K562 (cell line): ENCODE data around the gene RAB7A. TPM values are rescaled to one million over a fixed set of nuclear protein-coding genes. Genes with fewer than 3 reads are reported as not detected.

ENCODE experiments used
- CTCFL ChIP-seq: IDR thresholded peaks from 2 replicates; pipeline ENCODE4 v1.6.1; 2011; ENCODE audit warnings: borderline replicate concordance, low read depth, mild to moderate bottlenecking, moderate library complexity, low read length; ENCODE audit not compliant: insufficient read depth, poor library complexity, severe bottlenecking
- DIDO1 ChIP-seq: fragments of 450-650 bp; IDR thresholded peaks from 2 replicates; pipeline ENCODE4 v1.6.1; 2016; ENCODE audit warnings: low read depth, missing biosample characterization, missing genetic modification characterization
- DPF2 ChIP-seq: fragments of 450-650 bp; IDR thresholded peaks from 2 replicates; pipeline ENCODE4 v1.6.1; 2016
- HMGN3 ChIP-seq: IDR thresholded peaks from 2 replicates; pipeline ENCODE4 v1.6.1; 2011; ENCODE audit warnings: borderline replicate concordance, low read depth, mild to moderate bottlenecking, mixed read lengths, low read length; ENCODE audit not compliant: insufficient read length; ENCODE audit errors: extremely low read depth
- KAT2B ChIP-seq: IDR thresholded peaks from one replicate; pipeline ENCODE4 v1.6.1; 2012; ENCODE audit warnings: low read depth, mild to moderate bottlenecking, control low read depth, inconsistent platforms, low read length, moderate library complexity
- KDM5B ChIP-seq: fragments of 200-600 bp; sonication (generic); IDR thresholded peaks from 2 replicates; pipeline ENCODE4 v1.6.1; 2012; ENCODE audit warnings: low read depth, mild to moderate bottlenecking, moderate library complexity, low read length, control low read depth, inconsistent platforms; ENCODE audit not compliant: insufficient replicate concordance
- NCOA1 ChIP-seq: fragments of 450-650 bp; IDR thresholded peaks from 2 replicates; pipeline ENCODE4 v1.6.1; 2016; ENCODE audit warnings: low read depth
- PHTF2 ChIP-seq: fragments of 250-450 bp; sonication (Bioruptor Pico); IDR thresholded peaks from 2 replicates; pipeline ENCODE4 v1.5.0; 2021; ENCODE audit warnings: mild to moderate bottlenecking
- POLR2G ChIP-seq: fragments of 200-400 bp; formaldehyde crosslinking; IDR thresholded peaks from 2 replicates; pipeline ENCODE4 v1.6.1; 2017; ENCODE audit warnings: low read depth, mild to moderate bottlenecking, antibody characterized with exemption, low read length, moderate library complexity
- XRCC3 ChIP-seq: fragments of 450-650 bp; IDR thresholded peaks from 2 replicates; pipeline ENCODE4 v1.6.1; 2017; ENCODE audit warnings: mild to moderate bottlenecking, moderate library complexity
- XRCC4 ChIP-seq: IDR thresholded peaks from one replicate; pipeline ENCODE4 v1.6.1; 2011; ENCODE audit not compliant: insufficient read depth, insufficient read length; ENCODE audit errors: extremely low read depth
- ZBTB5 ChIP-seq: fragments of 450-650 bp; IDR thresholded peaks from 2 replicates; pipeline ENCODE4 v1.6.1; 2017; ENCODE audit warnings: antibody characterized with exemption
- ZNF121 ChIP-seq: sonication (generic); formaldehyde crosslinking; conservative IDR thresholded peaks from 2 replicates; pipeline ENCODE4 v1.8.0; 2022; ENCODE audit warnings: missing genetic modification reagents
- ZNF174 ChIP-seq: fragments of 250-450 bp; sonication (Bioruptor Pico); IDR thresholded peaks from 2 replicates; pipeline ENCODE4 v1.4.0; 2020; ENCODE audit warnings: mild to moderate bottlenecking
- ZNF197 ChIP-seq: fragments of 200-800 bp; sonication (Bioruptor generic); IDR thresholded peaks from 2 replicates; pipeline ENCODE4 v1.6.1; 2016; ENCODE audit warnings: low read depth, missing genetic modification characterization, missing compliant biosample characterization
- ZNF316 ChIP-seq: fragments of 450-650 bp; IDR thresholded peaks from 2 replicates; pipeline ENCODE4 v1.6.1; 2016
- ZNF444 ChIP-seq: fragments of 250-450 bp; sonication (Bioruptor Pico); IDR thresholded peaks from 2 replicates; pipeline ENCODE4 v1.4.0; 2020; ENCODE audit warnings: mild to moderate bottlenecking, moderate library complexity
- ZNF551 ChIP-seq: fragments of 250-450 bp; sonication (Bioruptor Pico); IDR thresholded peaks from 2 replicates; pipeline ENCODE4 v1.5.0; 2021; ENCODE audit warnings: mild to moderate bottlenecking, moderate library complexity
- ZNF609 ChIP-seq: sonication (generic); formaldehyde crosslinking; IDR thresholded peaks from 2 replicates; pipeline ENCODE4 v1.8.1; 2023; ENCODE audit warnings: missing genetic modification reagents, mild to moderate bottlenecking, borderline replicate concordance
- polyA plus RNA-seq, 8 experiments: library from polyadenylated mRNA; depleted of rRNA in 4 of 8; stranded (reverse) in 5 of 8; unstranded in 3 of 8; fragments of >200 nt; fragmentation: Nextera tagmentation in 2 of 8; fragmentation: Illumina TruSeq in 1 of 8; extraction: Ambion mirVana in 2 of 8; extraction: Trizol in 1 of 8; gene quantifications; 2 replicates each; pipeline versions ENCODE4 v1.2.1 to v1.2.3, GENCODE V29; 2011 to 2014; ENCODE audit warnings: inconsistent platforms in 1 of 8, missing spikeins in 1 of 8
- total RNA-seq, 7 experiments: library from RNA; depleted of rRNA in 6 of 7; stranded (reverse); fragments of >200 nt in 6 of 7; fragmentation: Illumina TruSeq in 2 of 7; extraction: Trizol in 2 of 7; gene quantifications; 2 replicates each; pipeline versions ENCODE4 v1.2.1 to v1.2.3, GENCODE V29; 2011 to 2021; ENCODE audit warnings: low replicate concordance in 1 of 7

RAB7A gene
- total and polyA plus RNA-seq, 9 of the 15 experiments (the other 6 are each of a cell fraction or from before 2014, with no cell fraction given): 30.9 to 204 (median 72.8) TPM

- no peak for TF ChIP-seq ZBTB5
- TF ChIP-seq ZNF197 (CRISPR knock-in tag): no peak; the same call in 1 of the 2 replicates
- no peak for TF ChIP-seq XRCC4
- no peak for TF ChIP-seq KAT2B
- peak; percentile 40 for TF ChIP-seq KDM5B
- no peak for TF ChIP-seq ZNF174 (CRISPR knock-in tag)
- peak; percentile 90 for TF ChIP-seq HMGN3
- no peak for TF ChIP-seq ZNF121 (CRISPR knock-in tag)
- 0 out of 2 replicates have a peak, but pooled peaks have one; percentile 51 for TF ChIP-seq DIDO1 (tag)
- no peak for TF ChIP-seq NCOA1
- no peak for TF ChIP-seq ZNF551 (CRISPR knock-in tag)
- no peak for TF ChIP-seq XRCC3
- no peak for TF ChIP-seq PHTF2
- no peak for TF ChIP-seq ZNF316
- peak; percentile 92 for TF ChIP-seq POLR2G
- TF ChIP-seq ZNF609 (CRISPR knock-in tag): no peak
- no peak for TF ChIP-seq CTCFL
- no peak for TF ChIP-seq DPF2
- TF ChIP-seq ZNF444 (CRISPR knock-in tag): no peak
Measured at GRCh38 chr3:128726023-128727016, at the start of gene RAB7A (continued).
